Epidermal melanocyte (primary cell): ENCODE measurements around the gene CRK.
"Not testable (repeated sequence)": the region's sequence is repeated elsewhere in the genome, so short reads cannot be mapped to it uniquely, and the experiment has no call there.

Experiments used
- DNase-seq: peaks from one replicate; pipeline ENCODE4 v3.0.0; 2011; ENCODE audit warnings: low spot score; ENCODE audit not compliant: insufficient read length

CRK gene

GRCh38 chr17:1431631-1432104 is 24.4 kb downstream of the CRK start:
- no peak for DNase-seq

- no peak for DNase-seq
These were observed 32.4 kb downstream of the CRK start for GRCh38 chr17:1423456-1424135.

- DNase-seq = peak; percentile 74
These were observed 33.1 kb downstream of the CRK start for GRCh38 chr17:1422885-1423284.

GRCh38 chr17:1421470-1421869 is 34.6 kb downstream of the CRK start:
- DNase-seq = no peak

GRCh38 chr17:1420981-1421380 is 35.1 kb downstream of the CRK start:
- no peak for DNase-seq

- no peak for DNase-seq
These were observed 35.9 kb downstream of the CRK start for GRCh38 chr17:1420163-1420562.

GRCh38 chr17:1418476-1418875 is 37.6 kb downstream of the CRK start:
- not testable (repeated sequence) for DNase-seq

GRCh38 chr17:1416414-1416813 is 39.6 kb downstream of the CRK start:
- DNase-seq = no peak

GRCh38 chr17:1414634-1415033 is 41.4 kb downstream of the CRK start:
- DNase-seq = no peak

GRCh38 chr17:1414001-1414574 is 41.9 kb downstream of the CRK start:
- DNase-seq = no peak

GRCh38 chr17:1413281-1413791 is 42.7 kb downstream of the CRK start:
- no peak for DNase-seq

- no peak for DNase-seq
These were observed 43.6 kb downstream of the CRK start for GRCh38 chr17:1412185-1413110.

GRCh38 chr17:1402262-1402586 is 53.8 kb downstream of the CRK start:
- DNase-seq = no peak

GRCh38 chr17:1399679-1400512 is 56.1 kb downstream of the CRK start, which contains the start of gene YWHAE:
YWHAE (minus strand) TSS chr17:1400222; CDS start chr17:1400110, 112 bp downstream.
- DNase-seq = peak; percentile 94

GRCh38 chr17:1398931-1399678 is 56.9 kb downstream of the CRK start:
- peak; percentile 30 for DNase-seq

- no peak for DNase-seq
These were observed 58.0 kb downstream of the CRK start for GRCh38 chr17:1398028-1398427.

GRCh38 chr17:1395876-1396665 is 60.0 kb downstream of the CRK start:
- not testable (repeated sequence) for DNase-seq

GRCh38 chr17:1391577-1391976 is 64.5 kb downstream of the CRK start:
- no peak for DNase-seq
